HepG2 (cell line): ENCODE measurements around the gene DAB2IP. TPM values are rescaled to one million over a fixed set of nuclear protein-coding genes. Genes with fewer than 3 reads are reported as not detected.

ENCODE experiments used
- ATAC-seq: fragments of 200-7000 bp; cut with Tn5 transposase; 3 replicates; pipeline ENCODE4 v1.9.1; 2020; ENCODE audit warnings: mild to moderate bottlenecking, moderate library complexity
- BruUV-seq: library from RNA; stranded (reverse); fragments of 400-500 nt; replicated peaks from 2 replicates; lab custom pipeline; 2021; lab: Mats Ljungman, UMichigan
- CTCF ChIA-PET: fragments of 300-600 bp; formaldehyde crosslinking; extraction: SDS; loops from one replicate; lab custom pipeline; 2021; ENCODE audit warnings: low total read pairs, inconsistent platforms, low intra/inter-chr PET ratio; lab: Yijun Ruan, JAX
- POLR2A ChIA-PET: fragments of 350-600 bp; sonication (Branson Sonifier 250); formaldehyde crosslinking; loops from one replicate; lab custom pipeline; 2020; ENCODE audit warnings: antibody characterized with exemption, inconsistent platforms; lab: Yijun Ruan, JAX
- DNase-seq: peaks from one replicate; pipeline ENCODE4 v3.0.0-alpha.2; 2015; ENCODE audit warnings: low spot score
- FAIRE-seq: peaks from 3 replicates; lab custom pipeline; 2011; peaks lifted over from hg19 to GRCh38; lab: Jason Lieb, UNC
- H2AFZ ChIP-seq: one replicate; pipeline ENCODE4 v1.6.1; 2011; ENCODE audit warnings: low read length, inconsistent platforms
- H3K27ac ChIP-seq: fragments of 300-600 bp; 3 replicates; pipeline ENCODE4 v1.8.0; 2011; ENCODE audit warnings: mixed run types, mild to moderate bottlenecking, mixed read lengths, low read length, inconsistent platforms; ENCODE audit not compliant: insufficient read depth; ENCODE audit errors: extremely low read length
- H3K27me3 ChIP-seq, 2 experiments: fragments of 200-600 bp in 1 of 2; 2 replicates in 1 of 2; 3 replicates in 1 of 2; pipeline versions ENCODE4 v1.6.0 to v1.8.0; 2011; ENCODE audit warnings: low read length in 2 of 2, mild to moderate bottlenecking in 2 of 2, moderate library complexity in 2 of 2, inconsistent platforms in 1 of 2; ENCODE audit not compliant: insufficient read depth in 2 of 2, control insufficient read depth in 1 of 2
- H3K36me3 ChIP-seq, 2 experiments: fragments of 200-600 bp in 1 of 2; replicated peaks in 1 of 2; 2 replicates in 1 of 2; 3 replicates in 1 of 2; pipeline versions ENCODE4 v1.5.1 to v1.8.0; 2011; ENCODE audit warnings: low read length in 2 of 2, inconsistent platforms in 1 of 2; ENCODE audit not compliant: insufficient read depth in 2 of 2, control insufficient read depth in 1 of 2
- H3K4me1 ChIP-seq: 2 replicates; pipeline ENCODE4 v1.5.1; 2012; ENCODE audit warnings: low read length, inconsistent platforms; ENCODE audit not compliant: insufficient read depth
- H3K4me2 ChIP-seq: 2 replicates; pipeline ENCODE4 v1.6.0; 2011; ENCODE audit warnings: low read depth, low read length, inconsistent platforms
- H3K4me3 ChIP-seq, 3 experiments: fragments of 200-600 bp in 1 of 3; sonication (generic), shearing (Covaris generic) in 1 of 3; replicated peaks in 1 of 3; 2 replicates each; pipeline ENCODE4 v1.5.1; 2011 to 2016; ENCODE audit warnings: low read length in 3 of 3, inconsistent platforms in 2 of 3, low read depth in 2 of 3, mild to moderate bottlenecking in 2 of 3, control low read depth in 1 of 3, mixed read lengths in 1 of 3; ENCODE audit not compliant: insufficient read depth in 1 of 3
- H3K79me2 ChIP-seq: one replicate; pipeline ENCODE4 v1.6.1; 2011; ENCODE audit warnings: low read length, inconsistent platforms; ENCODE audit not compliant: insufficient read depth
- H3K9ac ChIP-seq: 2 replicates; pipeline ENCODE4 v1.6.0; 2011; ENCODE audit warnings: mild to moderate bottlenecking, low read depth, low read length, inconsistent platforms; ENCODE audit not compliant: insufficient read depth
- H3K9me3 ChIP-seq: 2 replicates; pipeline ENCODE4 v1.5.1; 2012; ENCODE audit warnings: mild to moderate bottlenecking, low read length
- H4K20me1 ChIP-seq: 2 replicates; pipeline ENCODE4 v1.6.0; 2011; ENCODE audit warnings: inconsistent platforms, mild to moderate bottlenecking, low read length, moderate library complexity; ENCODE audit not compliant: insufficient read depth
- CCAR2 ChIP-seq: fragments of 200-400 bp; formaldehyde crosslinking; optimal IDR thresholded peaks from 2 replicates; pipeline ENCODE3; 2018; ENCODE audit warnings: low read depth, mild to moderate bottlenecking, low read length, moderate library complexity
- KLF6 ChIP-seq: IDR thresholded peaks from 2 replicates; pipeline ENCODE4 v1.8.0; 2016; ENCODE audit warnings: missing biosample characterization, missing genetic modification reagents
- MAFK ChIP-seq, 2 experiments: IDR thresholded peaks in 1 of 2; conservative IDR thresholded peaks in 1 of 2; 2 replicates each; pipeline ENCODE4 v1.6.1; 2011; ENCODE audit warnings: improper control_type of control experiment in 2 of 2, low read length in 2 of 2
- MYC ChIP-seq: sonication (generic); formaldehyde crosslinking; IDR thresholded peaks from 2 replicates; pipeline ENCODE4 v1.9.0; 2021; ENCODE audit warnings: missing genetic modification reagents, borderline replicate concordance
- NFE2L2 ChIP-seq: fragments of 150-350 bp; IDR thresholded peaks from 2 replicates; pipeline ENCODE4 v1.6.1; 2014; ENCODE audit warnings: low read length
- TBL1XR1 ChIP-seq: fragments of 150-350 bp; IDR thresholded peaks from 2 replicates; pipeline ENCODE4 v1.6.1; 2014; ENCODE audit warnings: borderline replicate concordance, low read length; ENCODE audit not compliant: partially characterized antibody
- ZNF747 ChIP-seq: sonication (generic); formaldehyde crosslinking; IDR thresholded peaks from 2 replicates; pipeline ENCODE4 v1.8.1; 2023; ENCODE audit warnings: missing genetic modification reagents, mild to moderate bottlenecking, borderline replicate concordance
- WGBS: methylation state at CpG from one replicate; pipeline ENCODE4 v1.1.6; 2017; ENCODE audit warnings: low lambda C conversion rate; 5-methylcytosine and 5-hydroxymethylcytosine counted together
- in situ Hi-C: cut with HindIII; loops from 2 replicates; pipeline ENCODE4 v1.10.0; 2017; ENCODE audit warnings: low pct_unique_long_range_greater_than_20kb; ENCODE audit not compliant: extremely low pct_ligation_motif_present
- intact Hi-C: fragments of 100-400 bp; cut with micrococcal nuclease; formaldehyde crosslinking; loops from one replicate; pipeline ENCODE4 v1.10.0; 2022; ENCODE audit not compliant: unreplicated experiment
- polyA plus RNA-seq, 8 experiments: library from polyadenylated mRNA; depleted of rRNA in 3 of 8; stranded (reverse) in 7 of 8; unstranded in 1 of 8; fragments of >200 nt; fragmentation: Illumina TruSeq in 4 of 8; extraction: Trizol in 4 of 8; gene quantifications; 2 replicates each; pipeline versions ENCODE4 v1.2.1 to v1.2.3, GENCODE V29; 2011 to 2016; ENCODE audit warnings: low read depth in 4 of 8, missing spikeins in 1 of 8, mixed read lengths in 1 of 8; ENCODE audit not compliant: insufficient read depth in 1 of 8
- total RNA-seq, 5 experiments: library from RNA; depleted of rRNA; stranded (reverse); fragments of >200 nt; fragmentation: Illumina TruSeq; extraction: Trizol; gene quantifications; 2 replicates each; pipeline ENCODE4 v1.2.3, GENCODE V29; 2016; ENCODE audit warnings: low read depth in 1 of 5
- TF ChIP-seq, protein P1 (sequence below): sonication (generic); formaldehyde crosslinking; IDR thresholded peaks from 2 replicates; pipeline ENCODE4 v1.4.0; 2020; ENCODE audit warnings: missing genetic modification reagents, mild to moderate bottlenecking, borderline replicate concordance
- TF ChIP-seq, protein P2 (sequence below): sonication (generic); formaldehyde crosslinking; IDR thresholded peaks from 2 replicates; pipeline ENCODE4 v1.8.1; 2023; ENCODE audit warnings: mild to moderate bottlenecking, inconsistent platforms, moderate library complexity, missing genetic modification reagents, borderline replicate concordance
- TF ChIP-seq, protein P3 (sequence below): IDR thresholded peaks from 2 replicates; pipeline ENCODE4 v1.6.1; 2016; ENCODE audit warnings: control low read depth
- TF ChIP-seq, protein P4 (sequence below): sonication (generic); formaldehyde crosslinking; conservative IDR thresholded peaks from 2 replicates; pipeline ENCODE4 v1.4.0; 2020; ENCODE audit warnings: missing genetic modification reagents
- TF ChIP-seq, protein P5 (sequence below): sonication (generic); formaldehyde crosslinking; IDR thresholded peaks from 2 replicates; pipeline ENCODE4 v1.8.1; 2023; ENCODE audit warnings: mild to moderate bottlenecking, moderate library complexity, missing genetic modification reagents
- TF ChIP-seq, protein P6 (sequence below): sonication (generic); formaldehyde crosslinking; conservative IDR thresholded peaks from 2 replicates; pipeline ENCODE4 v1.8.1; 2023; ENCODE audit warnings: missing genetic modification reagents

The DAB2IP gene
- total and polyA plus RNA-seq, 2 of the 13 experiments (the other 11 are each of a cell fraction or from before 2014, with no cell fraction given): 25.3 to 37.9 TPM

DNA sequence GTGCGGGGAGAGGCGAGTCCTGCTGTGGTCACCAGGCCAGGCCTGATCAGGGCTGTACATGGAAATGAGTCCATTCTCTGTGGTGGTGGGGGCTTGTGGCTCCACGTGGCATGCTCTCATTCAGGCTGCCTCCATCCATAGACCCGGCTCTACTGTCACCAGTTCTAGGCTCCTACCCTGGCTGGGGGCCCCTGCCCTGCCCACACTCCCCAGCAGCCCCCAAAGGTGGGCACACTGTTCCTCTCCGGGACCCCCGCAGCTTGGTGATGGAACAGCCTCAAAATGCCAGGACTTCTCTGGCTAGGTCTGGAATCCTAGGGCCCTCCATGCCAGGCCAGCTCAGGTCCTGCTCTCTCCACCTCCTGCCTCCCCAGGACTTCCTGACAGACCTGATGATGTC lies 111.7 kb downstream of the DAB2IP start:
- Histone ChIP-seq H3K9ac (no peak overlapping the region), H3K4me1 (peaks cover 27% of the 10 kb centered on the region), H3K4me2 (no peak overlapping the region), H3K36me3 (peaks cover 45 to 83% of the 10 kb centered on the region in 2 experiments; a peak in 4 of 5 replicates), H4K20me1 (no peaks in the 10 kb centered on the region), H3K27me3 (no peaks in the 10 kb centered on the region), H3K79me2 (no peaks in the 10 kb centered on the region), H3K4me3 (no peak overlapping the region), H3K9me3 (no peaks in the 10 kb centered on the region), H3K27ac (no peak overlapping the region), H2AFZ (no peak overlapping the region)
- ATAC-seq (no peak), FAIRE-seq (no peak), DNase-seq (no peak)
- in situ Hi-C loops: no loop called here
- intact Hi-C loops: no loop called here
- POLR2A ChIA-PET: interaction anchor here (3.5 kb wide), 1 partner anchor 12 kb away, joined by 28 read pairs; no protein-coding TSS in a partner anchor
- BruUV-seq: no TSS peak
- CTCF ChIA-PET: no interaction called here
- WGBS: 100% methylated on average over 4 of the region's 6 CpGs
- TF ChIP-seq, protein P1, sequence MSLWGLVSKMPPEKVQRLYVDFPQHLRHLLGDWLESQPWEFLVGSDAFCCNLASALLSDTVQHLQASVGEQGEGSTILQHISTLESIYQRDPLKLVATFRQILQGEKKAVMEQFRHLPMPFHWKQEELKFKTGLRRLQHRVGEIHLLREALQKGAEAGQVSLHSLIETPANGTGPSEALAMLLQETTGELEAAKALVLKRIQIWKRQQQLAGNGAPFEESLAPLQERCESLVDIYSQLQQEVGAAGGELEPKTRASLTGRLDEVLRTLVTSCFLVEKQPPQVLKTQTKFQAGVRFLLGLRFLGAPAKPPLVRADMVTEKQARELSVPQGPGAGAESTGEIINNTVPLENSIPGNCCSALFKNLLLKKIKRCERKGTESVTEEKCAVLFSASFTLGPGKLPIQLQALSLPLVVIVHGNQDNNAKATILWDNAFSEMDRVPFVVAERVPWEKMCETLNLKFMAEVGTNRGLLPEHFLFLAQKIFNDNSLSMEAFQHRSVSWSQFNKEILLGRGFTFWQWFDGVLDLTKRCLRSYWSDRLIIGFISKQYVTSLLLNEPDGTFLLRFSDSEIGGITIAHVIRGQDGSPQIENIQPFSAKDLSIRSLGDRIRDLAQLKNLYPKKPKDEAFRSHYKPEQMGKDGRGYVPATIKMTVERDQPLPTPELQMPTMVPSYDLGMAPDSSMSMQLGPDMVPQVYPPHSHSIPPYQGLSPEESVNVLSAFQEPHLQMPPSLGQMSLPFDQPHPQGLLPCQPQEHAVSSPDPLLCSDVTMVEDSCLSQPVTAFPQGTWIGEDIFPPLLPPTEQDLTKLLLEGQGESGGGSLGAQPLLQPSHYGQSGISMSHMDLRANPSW (CRISPR knock-in tag): no peak
- TF ChIP-seq KLF6 (CRISPR knock-in tag) (no peak), TBL1XR1 (no peak), MAFK (conservative IDR thresholded peaks at IDR 0.05 in 1 of 2, IDR thresholded peaks at IDR 0.05 in 1 of 2; ENCODE audit: low read length in 2 of 2) (no peak), CCAR2 (no peak), ZNF747 (CRISPR knock-in tag) (no peak), NFE2L2 (no peak), MYC (no peak)
- TF ChIP-seq, protein P2, sequence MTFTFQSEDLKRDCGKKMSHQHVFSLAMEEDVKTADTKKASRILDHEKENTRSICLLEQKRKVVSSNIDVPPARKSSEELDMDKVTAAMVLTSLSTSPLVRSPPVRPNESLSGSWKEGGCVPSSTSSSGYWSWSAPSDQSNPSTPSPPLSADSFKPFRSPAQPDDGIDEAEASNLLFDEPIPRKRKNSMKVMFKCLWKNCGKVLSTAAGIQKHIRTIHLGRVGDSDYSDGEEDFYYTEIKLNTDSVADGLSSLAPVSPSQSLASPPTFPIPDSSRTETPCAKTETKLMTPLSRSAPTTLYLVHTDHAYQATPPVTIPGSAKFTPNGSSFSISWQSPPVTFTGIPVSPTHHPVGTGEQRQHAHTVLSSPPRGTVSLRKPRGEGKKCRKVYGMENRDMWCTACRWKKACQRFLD (CRISPR knock-in tag): no peak
- TF ChIP-seq, protein P3, sequence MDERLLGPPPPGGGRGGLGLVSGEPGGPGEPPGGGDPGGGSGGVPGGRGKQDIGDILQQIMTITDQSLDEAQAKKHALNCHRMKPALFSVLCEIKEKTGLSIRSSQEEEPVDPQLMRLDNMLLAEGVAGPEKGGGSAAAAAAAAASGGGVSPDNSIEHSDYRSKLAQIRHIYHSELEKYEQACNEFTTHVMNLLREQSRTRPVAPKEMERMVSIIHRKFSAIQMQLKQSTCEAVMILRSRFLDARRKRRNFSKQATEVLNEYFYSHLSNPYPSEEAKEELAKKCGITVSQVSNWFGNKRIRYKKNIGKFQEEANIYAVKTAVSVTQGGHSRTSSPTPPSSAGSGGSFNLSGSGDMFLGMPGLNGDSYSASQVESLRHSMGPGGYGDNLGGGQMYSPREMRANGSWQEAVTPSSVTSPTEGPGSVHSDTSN: no peak
- TF ChIP-seq, protein P4, sequence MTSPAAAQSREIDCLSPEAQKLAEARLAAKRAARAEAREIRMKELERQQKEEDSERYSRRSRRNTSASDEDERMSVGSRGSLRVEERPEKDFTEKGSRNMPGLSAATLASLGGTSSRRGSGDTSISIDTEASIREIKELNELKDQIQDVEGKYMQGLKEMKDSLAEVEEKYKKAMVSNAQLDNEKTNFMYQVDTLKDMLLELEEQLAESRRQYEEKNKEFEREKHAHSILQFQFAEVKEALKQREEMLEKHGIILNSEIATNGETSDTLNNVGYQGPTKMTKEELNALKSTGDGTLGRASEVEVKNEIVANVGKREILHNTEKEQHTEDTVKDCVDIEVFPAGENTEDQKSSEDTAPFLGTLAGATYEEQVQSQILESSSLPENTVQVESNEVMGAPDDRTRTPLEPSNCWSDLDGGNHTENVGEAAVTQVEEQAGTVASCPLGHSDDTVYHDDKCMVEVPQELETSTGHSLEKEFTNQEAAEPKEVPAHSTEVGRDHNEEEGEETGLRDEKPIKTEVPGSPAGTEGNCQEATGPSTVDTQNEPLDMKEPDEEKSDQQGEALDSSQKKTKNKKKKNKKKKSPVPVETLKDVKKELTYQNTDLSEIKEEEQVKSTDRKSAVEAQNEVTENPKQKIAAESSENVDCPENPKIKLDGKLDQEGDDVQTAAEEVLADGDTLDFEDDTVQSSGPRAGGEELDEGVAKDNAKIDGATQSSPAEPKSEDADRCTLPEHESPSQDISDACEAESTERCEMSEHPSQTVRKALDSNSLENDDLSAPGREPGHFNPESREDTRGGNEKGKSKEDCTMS (CRISPR knock-in tag): no peak
- TF ChIP-seq, protein P5, sequence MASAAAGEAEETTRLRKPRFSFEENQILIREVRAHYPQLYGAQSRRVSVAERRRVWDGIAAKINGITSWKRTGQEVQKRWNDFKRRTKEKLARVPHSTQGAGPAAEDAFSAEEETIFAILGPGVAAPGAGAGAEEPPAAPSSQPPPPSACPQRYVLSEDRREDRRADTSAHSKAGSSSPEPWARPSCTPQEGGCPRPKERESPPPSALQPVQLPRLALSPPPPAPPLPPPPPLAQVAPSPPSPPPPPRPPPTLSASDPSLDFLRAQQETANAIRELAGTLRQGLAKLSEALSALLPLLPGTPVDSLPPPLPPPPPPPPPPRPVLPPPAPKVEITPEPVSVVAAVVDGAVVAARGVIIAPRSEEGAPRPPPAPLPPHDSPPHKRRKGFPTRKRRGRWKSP (CRISPR knock-in tag): no peak
- TF ChIP-seq, protein P6, sequence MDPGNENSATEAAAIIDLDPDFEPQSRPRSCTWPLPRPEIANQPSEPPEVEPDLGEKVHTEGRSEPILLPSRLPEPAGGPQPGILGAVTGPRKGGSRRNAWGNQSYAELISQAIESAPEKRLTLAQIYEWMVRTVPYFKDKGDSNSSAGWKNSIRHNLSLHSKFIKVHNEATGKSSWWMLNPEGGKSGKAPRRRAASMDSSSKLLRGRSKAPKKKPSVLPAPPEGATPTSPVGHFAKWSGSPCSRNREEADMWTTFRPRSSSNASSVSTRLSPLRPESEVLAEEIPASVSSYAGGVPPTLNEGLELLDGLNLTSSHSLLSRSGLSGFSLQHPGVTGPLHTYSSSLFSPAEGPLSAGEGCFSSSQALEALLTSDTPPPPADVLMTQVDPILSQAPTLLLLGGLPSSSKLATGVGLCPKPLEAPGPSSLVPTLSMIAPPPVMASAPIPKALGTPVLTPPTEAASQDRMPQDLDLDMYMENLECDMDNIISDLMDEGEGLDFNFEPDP (CRISPR knock-in tag): no peak
